Measurements from ENCODE around the gene IDNK. TPM values are rescaled to one million over a fixed set of nuclear protein-coding genes. Genes with fewer than 3 reads are reported as not detected.

The IDNK gene
- polyA plus RNA-seq, 3 donors: 5.0 to 15.0 (median 6.9) TPM

- WGBS, 3 donors: 90 to 96% (median 92%) methylated on average over 5 of the region's 5 CpGs
- H3K27ac ChIP-seq (ENCODE audit: low read depth, low read length): no peak overlapping the region
These were observed 47.4 kb downstream of the IDNK start for GRCh38 chr9:83670381-83670780.

GRCh38 chr9:83671451-83671850 is 48.5 kb downstream of the IDNK start:
- no peak overlapping the region for H3K27ac ChIP-seq (ENCODE audit: low read depth, low read length)
- 52 to 55% (median 55%) methylated on average over 1 of the region's 1 CpG for WGBS, 3 donors

GRCh38 chr9:83675466-83675865 is 52.5 kb downstream of the IDNK start:
- no peak overlapping the region for H3K27ac ChIP-seq (ENCODE audit: low read depth, low read length)
- WGBS, 3 donors: 69 to 85% (median 84%) methylated on average over 1 of the region's 1 CpG

- H3K27ac ChIP-seq (ENCODE audit: low read depth, low read length): no peak overlapping the region
- 95 to 97% (median 96%) methylated on average over 3 of the region's 3 CpGs for WGBS, 3 donors
These were observed 54.7 kb downstream of the IDNK start for GRCh38 chr9:83677596-83677995.

- 94 to 100% (median 95%) methylated on average over 1 of the region's 1 CpG for WGBS, 3 donors
- H3K27ac ChIP-seq (ENCODE audit: low read depth, low read length): no peak overlapping the region
These were observed 57.3 kb downstream of the IDNK start for GRCh38 chr9:83680233-83680632.

GRCh38 chr9:83681490-83681889 is 58.5 kb downstream of the IDNK start:
- 84 to 88% (median 86%) methylated on average over 2 of the region's 2 CpGs for WGBS, 3 donors
- no peak overlapping the region for H3K27ac ChIP-seq (ENCODE audit: low read depth, low read length)

GRCh38 chr9:83688921-83689320 is 66.0 kb downstream of the IDNK start:
- no peak overlapping the region for H3K27ac ChIP-seq (ENCODE audit: low read depth, low read length)
- 87 to 90% (median 88%) methylated on average over 3 of the region's 3 CpGs for WGBS, 3 donors

GRCh38 chr9:83691492-83691891 is 68.5 kb downstream of the IDNK start:
- 63 to 87% (median 85%) methylated on average over 3 of the region's 3 CpGs for WGBS, 3 donors
- H3K27ac ChIP-seq (ENCODE audit: low read depth, low read length): no peak overlapping the region

Other genes with a start within 250 kb of the IDNK start
- gene FRMD3, start 84.7 kb upstream of the IDNK start, polyA plus RNA-seq: 1 to 10 TPM in 2 of 3 donors, under 1 TPM in 1; 0.78 to 5.8 (median 4.9) TPM
- 10 to 100 TPM; 24.7 to 57.1 (median 33.0) TPM for gene UBQLN1, start 84.8 kb downstream of the IDNK start, polyA plus RNA-seq
- gene GKAP1, start 194.6 kb downstream of the IDNK start, polyA plus RNA-seq: 1 to 10 TPM; 4.3 to 5.3 (median 4.9) TPM

Data from adipose tissue (tissue), 3 donors.